Right lobe of liver (tissue), 4 donors: Measurements from ENCODE around the gene NCOA1.
"Not testable (repeated sequence)": the region's sequence is repeated elsewhere in the genome, so short reads cannot be mapped to it uniquely, and the experiment has no call there.

ENCODE experiments used
- POLR2A ChIP-seq: fragments of 450-650 bp; IDR thresholded peaks from one replicate; pipeline ENCODE4 v1.6.1; 2017; ENCODE audit warnings: antibody characterized with exemption, mild to moderate bottlenecking
- TF ChIP-seq, protein P1 (sequence below), 4 donors: fragments of 200-600 bp in 3 of 4; fragments of 450-650 bp in 1 of 4; IDR thresholded peaks; one replicate each; pipeline versions ENCODE4 v1.5.1 to v1.8.0; 2016 to 2022; ENCODE audit warnings: antibody characterized with exemption in 4 of 4, mild to moderate bottlenecking in 2 of 4
- donor health status: DM: no; HTN: no; CAD: no.
- donor health status: DM: no; HTN: no; CAD: no.
- donor health status: DM: no; HTN: yes; CAD: no.

DNA sequence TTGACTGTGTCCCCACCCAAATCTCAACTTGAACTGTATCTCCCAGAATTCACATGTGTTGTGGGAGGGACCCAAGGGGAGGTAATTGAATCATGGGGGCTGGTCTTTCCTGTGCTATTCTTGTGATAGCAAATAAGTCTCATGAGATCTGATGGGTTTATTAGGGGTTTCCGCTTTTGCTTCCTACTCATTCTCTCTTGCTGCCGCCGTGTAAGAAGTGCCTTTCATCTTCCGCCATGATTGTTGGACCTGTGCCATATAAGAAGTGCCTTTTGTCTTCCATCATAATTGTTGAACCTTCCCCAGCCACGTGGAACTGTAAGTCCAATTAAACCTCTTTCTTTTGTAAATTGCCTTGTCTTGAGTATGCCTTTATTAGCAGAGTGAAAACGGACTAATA is 6.4 kb upstream of the NCOA1 start:
- not testable (repeated sequence) for TF ChIP-seq POLR2A
- TF ChIP-seq, protein P1, sequence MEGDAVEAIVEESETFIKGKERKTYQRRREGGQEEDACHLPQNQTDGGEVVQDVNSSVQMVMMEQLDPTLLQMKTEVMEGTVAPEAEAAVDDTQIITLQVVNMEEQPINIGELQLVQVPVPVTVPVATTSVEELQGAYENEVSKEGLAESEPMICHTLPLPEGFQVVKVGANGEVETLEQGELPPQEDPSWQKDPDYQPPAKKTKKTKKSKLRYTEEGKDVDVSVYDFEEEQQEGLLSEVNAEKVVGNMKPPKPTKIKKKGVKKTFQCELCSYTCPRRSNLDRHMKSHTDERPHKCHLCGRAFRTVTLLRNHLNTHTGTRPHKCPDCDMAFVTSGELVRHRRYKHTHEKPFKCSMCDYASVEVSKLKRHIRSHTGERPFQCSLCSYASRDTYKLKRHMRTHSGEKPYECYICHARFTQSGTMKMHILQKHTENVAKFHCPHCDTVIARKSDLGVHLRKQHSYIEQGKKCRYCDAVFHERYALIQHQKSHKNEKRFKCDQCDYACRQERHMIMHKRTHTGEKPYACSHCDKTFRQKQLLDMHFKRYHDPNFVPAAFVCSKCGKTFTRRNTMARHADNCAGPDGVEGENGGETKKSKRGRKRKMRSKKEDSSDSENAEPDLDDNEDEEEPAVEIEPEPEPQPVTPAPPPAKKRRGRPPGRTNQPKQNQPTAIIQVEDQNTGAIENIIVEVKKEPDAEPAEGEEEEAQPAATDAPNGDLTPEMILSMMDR (IDR thresholded peaks at IDR 0.05), result not testable (repeated sequence)
